Mesenchymal stem cell (in vitro differentiated cells and primary cell): ENCODE measurements around the gene XRCC3.

Source experiments
- DNase-seq: peaks from one replicate; pipeline ENCODE4 v3.0.0-alpha.2; 2013
- H2AFZ ChIP-seq: one replicate; pipeline ENCODE4 v1.6.1; 2013; ENCODE audit warnings: low read depth, mild to moderate bottlenecking, control low read depth, inconsistent platforms, low read length, moderate library complexity
- H2AK5ac ChIP-seq: 2 replicates; pipeline ENCODE4 v1.6.1; 2013; ENCODE audit warnings: low read length, moderate library complexity, mild to moderate bottlenecking, inconsistent platforms; ENCODE audit not compliant: severe bottlenecking
- H2BK120ac ChIP-seq: one replicate; pipeline ENCODE4 v1.6.1; 2013; ENCODE audit warnings: low read depth, mild to moderate bottlenecking, inconsistent platforms, low read length, moderate library complexity
- H2BK12ac ChIP-seq, 2 experiments: one replicate each; pipeline ENCODE4 v1.6.1; 2013; ENCODE audit warnings: inconsistent platforms in 2 of 2, low read length in 2 of 2, mild to moderate bottlenecking in 2 of 2, moderate library complexity in 2 of 2, control low read depth in 1 of 2
- H2BK15ac ChIP-seq: one replicate; pipeline ENCODE4 v1.6.1; 2013; ENCODE audit warnings: mild to moderate bottlenecking, low read depth, inconsistent platforms; ENCODE audit not compliant: poor library complexity, severe bottlenecking
- H2BK5ac ChIP-seq: 2 replicates; pipeline ENCODE4 v1.6.1; 2013; ENCODE audit warnings: low read depth, mild to moderate bottlenecking, low read length, control low read depth, inconsistent platforms; ENCODE audit not compliant: poor library complexity, severe bottlenecking
- H3K14ac ChIP-seq, 2 experiments: one replicate each; pipeline ENCODE4 v1.6.1; 2013; ENCODE audit warnings: inconsistent platforms in 2 of 2, low read length in 2 of 2, control low read depth in 1 of 2, mild to moderate bottlenecking in 1 of 2, moderate library complexity in 1 of 2
- H3K18ac ChIP-seq, 2 experiments: one replicate each; pipeline ENCODE4 v1.6.1; 2013; ENCODE audit warnings: inconsistent platforms in 2 of 2, low read length in 2 of 2, control low read depth in 1 of 2, low read depth in 1 of 2, mild to moderate bottlenecking in 1 of 2
- H3K23ac ChIP-seq, 2 experiments: one replicate each; pipeline ENCODE4 v1.6.1; 2013; ENCODE audit warnings: inconsistent platforms in 2 of 2, low read length in 2 of 2, mild to moderate bottlenecking in 2 of 2, moderate library complexity in 2 of 2, control low read depth in 1 of 2
- H3K27ac ChIP-seq: 2 replicates; pipeline ENCODE4 v1.5.1; 2013; ENCODE audit warnings: mild to moderate bottlenecking, moderate library complexity, low read length, control low read depth, inconsistent platforms; ENCODE audit not compliant: poor library complexity, severe bottlenecking
- H3K27me3 ChIP-seq, 2 experiments: 2 replicates each; pipeline versions ENCODE4 v1.6.1 to v1.7.0; 2013; ENCODE audit warnings: low read length in 2 of 2, mild to moderate bottlenecking in 2 of 2, moderate library complexity in 2 of 2, control low read depth in 1 of 2, inconsistent platforms in 1 of 2; ENCODE audit not compliant: control insufficient read depth in 1 of 2, insufficient read depth in 1 of 2
- H3K36me3 ChIP-seq, 2 experiments: 2 replicates each; pipeline versions ENCODE4 v1.6.1 to v1.7.0; 2013; ENCODE audit warnings: low read length in 2 of 2, control low read depth in 1 of 2, inconsistent platforms in 1 of 2, low read depth in 1 of 2, mild to moderate bottlenecking in 1 of 2; ENCODE audit not compliant: insufficient read depth in 2 of 2, control insufficient read depth in 1 of 2
- H3K4ac ChIP-seq, 2 experiments: one replicate each; pipeline ENCODE4 v1.6.1; 2013; ENCODE audit warnings: inconsistent platforms in 2 of 2, low read length in 2 of 2, mild to moderate bottlenecking in 2 of 2, moderate library complexity in 2 of 2, control low read depth in 1 of 2, low read depth in 1 of 2
- H3K4me1 ChIP-seq: 2 replicates; pipeline ENCODE4 v1.6.1; 2013; ENCODE audit warnings: low read depth, low read length, control low read depth; ENCODE audit not compliant: control insufficient read depth, insufficient read depth
- H3K4me2 ChIP-seq: 2 replicates; pipeline ENCODE4 v1.6.1; 2013; ENCODE audit warnings: low read length, mild to moderate bottlenecking, inconsistent platforms; ENCODE audit not compliant: poor library complexity, severe bottlenecking
- H3K4me3 ChIP-seq, 2 experiments: 2 replicates each; pipeline versions ENCODE4 v1.5.1 to v1.7.0; 2013; ENCODE audit warnings: low read length in 2 of 2, mild to moderate bottlenecking in 2 of 2, control low read depth in 1 of 2, low read depth in 1 of 2; ENCODE audit not compliant: insufficient read depth in 1 of 2
- H3K79me1 ChIP-seq: replicated peaks from 2 replicates; pipeline ENCODE4 v1.6.1; 2013; ENCODE audit warnings: mild to moderate bottlenecking, control low read depth, low read length, inconsistent platforms; ENCODE audit not compliant: poor library complexity, severe bottlenecking
- H3K9ac ChIP-seq: 2 replicates; pipeline ENCODE4 v1.7.0; 2013; ENCODE audit warnings: mild to moderate bottlenecking, low read length, moderate library complexity
- H3K9me3 ChIP-seq: 2 replicates; pipeline ENCODE4 v1.7.0; 2013; ENCODE audit warnings: mild to moderate bottlenecking, low read length; ENCODE audit not compliant: control insufficient read depth
- H4K8ac ChIP-seq: one replicate; pipeline ENCODE4 v1.6.1; 2013; ENCODE audit warnings: inconsistent platforms, mild to moderate bottlenecking, low read length, moderate library complexity
- H4K91ac ChIP-seq: one replicate; pipeline ENCODE4 v1.6.1; 2013; ENCODE audit warnings: mild to moderate bottlenecking, low read length, inconsistent platforms
- WGBS: methylation state at CpG from one replicate; pipeline ENCODE4 v1.1.7; 2013; ENCODE audit warnings: mixed read lengths; 5-methylcytosine and 5-hydroxymethylcytosine counted together

Gene XRCC3

DNA sequence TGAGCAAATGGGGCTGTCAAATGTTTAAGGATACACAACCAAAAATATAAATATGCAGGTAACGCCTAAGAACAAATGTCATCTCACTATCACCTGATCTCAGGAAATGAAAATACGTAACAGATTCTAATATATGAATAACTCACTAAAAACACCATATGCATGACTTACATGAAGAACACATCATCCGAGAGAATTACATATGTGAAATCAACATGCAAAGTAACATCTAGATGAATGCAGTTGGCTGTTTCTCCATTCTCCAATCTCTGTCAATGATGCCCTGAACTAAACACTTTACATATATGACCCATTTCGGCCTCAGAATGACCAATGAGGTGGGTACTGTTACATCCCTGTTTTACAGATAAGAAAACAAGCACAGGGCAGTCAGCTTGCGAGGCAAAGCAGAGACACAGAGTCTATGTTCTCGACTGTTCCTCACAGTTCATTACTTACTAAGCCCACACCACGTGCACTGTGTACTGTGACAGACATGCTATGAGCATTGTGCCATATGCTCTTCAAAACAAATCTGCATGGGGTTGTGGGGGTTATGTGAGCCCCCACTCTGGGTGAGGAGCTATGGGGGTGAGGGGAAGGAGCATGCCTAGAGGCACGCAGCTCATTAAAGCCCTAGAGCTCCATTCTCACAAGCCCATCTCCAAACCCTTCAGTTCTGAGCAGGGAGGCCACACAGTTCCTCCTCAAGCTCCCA lies 43.0 kb upstream of the XRCC3 start:
- Histone ChIP-seq H3K9me3 (no peaks in the 10 kb centered on the region), H3K4me1 (peaks cover 4% of the 10 kb centered on the region), H3K18ac (no peak overlapping the region), H3K4ac (no peak overlapping the region), H3K23ac (no peak overlapping the region), H3K4me2 (no peak overlapping the region), H4K8ac (no peak overlapping the region), H2AK5ac (no peak overlapping the region), H3K36me3 (no peaks in the 10 kb centered on the region), H3K9ac (no peak overlapping the region), H2BK12ac (no peak overlapping the region), H2BK15ac (no peak overlapping the region), H2BK5ac (no peak overlapping the region), H3K27me3 (no peaks in the 10 kb centered on the region), H3K4me3 (no peak overlapping the region), H3K27ac (no peak overlapping the region), H4K91ac (no peak overlapping the region), H3K14ac (no peak overlapping the region), H2BK120ac (no peak overlapping the region), H2AFZ (no peak overlapping the region), H3K79me1 (no peaks in the 10 kb centered on the region)
- WGBS, result 90% methylated on average over 6 of the region's 8 CpGs
- no peak for DNase-seq

GRCh38 chr14:103755060-103755459 lies 39.8 kb upstream of the XRCC3 start:
- Histone ChIP-seq H3K4ac (no peak overlapping the region), H2AK5ac (no peak overlapping the region), H2AFZ (no peak overlapping the region), H2BK15ac (no peak overlapping the region), H2BK120ac (no peak overlapping the region), H3K9ac (no peak overlapping the region), H2BK5ac (no peak overlapping the region), H3K18ac (no peak overlapping the region), H3K14ac (no peak overlapping the region), H4K8ac (no peak overlapping the region), H4K91ac (no peak overlapping the region), H2BK12ac (no peak overlapping the region), H3K4me2 (no peak overlapping the region), H3K4me3 (no peak overlapping the region), H3K23ac (no peak overlapping the region), H3K9me3 (no peaks in the 10 kb centered on the region), H3K27me3 (no peaks in the 10 kb centered on the region), H3K79me1 (no peaks in the 10 kb centered on the region), H3K4me1 (no peaks in the 10 kb centered on the region), H3K27ac (no peak overlapping the region), H3K36me3 (no peaks in the 10 kb centered on the region)
- 85% methylated on average over 6 of the region's 6 CpGs for WGBS
- no peak for DNase-seq

DNA sequence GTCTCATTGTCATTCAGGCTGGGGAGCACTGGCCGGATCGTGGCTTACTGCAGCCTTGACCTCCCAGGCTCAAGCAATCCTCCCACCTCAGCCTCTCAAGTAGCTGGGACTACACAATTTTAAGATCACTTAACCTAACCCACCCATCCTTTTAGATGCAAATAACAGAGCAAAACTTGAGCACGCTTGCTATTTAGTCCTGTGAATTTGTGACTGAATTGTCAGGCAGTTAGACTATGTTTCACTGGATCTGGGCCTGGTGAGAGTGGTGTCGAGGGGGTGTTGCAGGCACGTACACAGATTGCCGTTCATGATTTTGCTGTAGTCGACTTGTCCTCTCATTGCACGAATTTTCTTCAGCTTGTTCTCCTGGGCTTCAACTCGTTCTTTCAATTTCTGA lies 38.5 kb upstream of the XRCC3 start:
- H2AFZ ChIP-seq, result no peak overlapping the region
- no peak overlapping the region for H3K9ac ChIP-seq
- no peak overlapping the region for H3K4me3 ChIP-seq
- WGBS, result 86% methylated on average over 9 of the region's 9 CpGs
- no peaks in the 10 kb centered on the region for H3K36me3 ChIP-seq
- H3K27ac ChIP-seq, result no peak overlapping the region
- H2BK5ac ChIP-seq, result peak overlapping the region; percentile 19
- no peak overlapping the region for H4K8ac ChIP-seq
- no peak overlapping the region for H4K91ac ChIP-seq
- H3K79me1 ChIP-seq, result no peaks in the 10 kb centered on the region
- no peak overlapping the region for H3K18ac ChIP-seq
- no peak overlapping the region for H2BK12ac ChIP-seq
- H3K4me1 ChIP-seq, result peaks cover 2% of the 10 kb centered on the region
- H3K4me2 ChIP-seq, result no peak overlapping the region
- no peak overlapping the region for H3K23ac ChIP-seq
- no peak overlapping the region for H2AK5ac ChIP-seq
- H3K27me3 ChIP-seq, result no peaks in the 10 kb centered on the region
- no peak overlapping the region for H2BK15ac ChIP-seq
- DNase-seq, result no peak
- no peak overlapping the region for H3K14ac ChIP-seq
- H2BK120ac ChIP-seq, result no peak overlapping the region
- H3K9me3 ChIP-seq, result no peaks in the 10 kb centered on the region
- no peak overlapping the region for H3K4ac ChIP-seq

DNA sequence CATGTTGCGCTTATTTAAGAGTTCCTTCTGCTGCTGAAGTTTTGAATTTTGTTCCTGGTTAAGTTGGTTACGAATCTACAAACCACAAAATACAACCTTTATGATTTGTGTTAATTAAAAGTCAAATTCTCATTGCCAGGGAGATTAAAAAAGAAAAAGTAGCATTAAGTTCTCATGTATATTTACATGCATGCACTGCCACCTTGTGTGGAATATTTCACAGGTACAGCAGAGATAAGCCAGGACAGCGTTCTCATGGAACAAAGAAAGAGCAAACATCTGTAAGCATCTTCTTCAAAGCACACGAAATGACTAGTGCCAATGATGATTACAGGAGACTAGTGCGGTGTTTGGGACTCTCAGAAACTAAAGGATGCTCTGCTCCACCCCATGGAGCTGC lies 34.6 kb upstream of the XRCC3 start:
- H2BK12ac ChIP-seq, result no peak overlapping the region
- no peak overlapping the region for H2AFZ ChIP-seq
- H3K14ac ChIP-seq, result no peak overlapping the region
- H2BK120ac ChIP-seq, result no peak overlapping the region
- no peak overlapping the region for H4K8ac ChIP-seq
- no peak overlapping the region for H3K27ac ChIP-seq
- no peak overlapping the region for H3K4me2 ChIP-seq
- H3K27me3 ChIP-seq, result no peaks in the 10 kb centered on the region
- no peak overlapping the region for H4K91ac ChIP-seq
- H3K4me1 ChIP-seq, result peaks cover 6% of the 10 kb centered on the region
- H3K9me3 ChIP-seq, result no peaks in the 10 kb centered on the region
- no peak overlapping the region for H2BK5ac ChIP-seq
- peaks cover 0 to 2% of the 10 kb centered on the region in 2 experiments for H3K36me3 ChIP-seq
- H2AK5ac ChIP-seq, result no peak overlapping the region
- no peak overlapping the region for H3K18ac ChIP-seq
- H3K9ac ChIP-seq, result no peak overlapping the region
- H3K79me1 ChIP-seq, result no peaks in the 10 kb centered on the region
- no peak overlapping the region for H3K23ac ChIP-seq
- H3K4ac ChIP-seq, result no peak overlapping the region
- 90% methylated on average over 3 of the region's 5 CpGs for WGBS
- no peak for DNase-seq
- no peak overlapping the region for H3K4me3 ChIP-seq
- no peak overlapping the region for H2BK15ac ChIP-seq
